ENCODE data around the gene COMT. TPM values are rescaled to one million over a fixed set of nuclear protein-coding genes. Genes with fewer than 3 reads are reported as not detected.

COMT gene
- total and polyA plus RNA-seq, 9 of the 15 experiments (the other 6 are each of a cell fraction or from before 2014, with no cell fraction given): 12.5 to 351 (median 155) TPM

DNA sequence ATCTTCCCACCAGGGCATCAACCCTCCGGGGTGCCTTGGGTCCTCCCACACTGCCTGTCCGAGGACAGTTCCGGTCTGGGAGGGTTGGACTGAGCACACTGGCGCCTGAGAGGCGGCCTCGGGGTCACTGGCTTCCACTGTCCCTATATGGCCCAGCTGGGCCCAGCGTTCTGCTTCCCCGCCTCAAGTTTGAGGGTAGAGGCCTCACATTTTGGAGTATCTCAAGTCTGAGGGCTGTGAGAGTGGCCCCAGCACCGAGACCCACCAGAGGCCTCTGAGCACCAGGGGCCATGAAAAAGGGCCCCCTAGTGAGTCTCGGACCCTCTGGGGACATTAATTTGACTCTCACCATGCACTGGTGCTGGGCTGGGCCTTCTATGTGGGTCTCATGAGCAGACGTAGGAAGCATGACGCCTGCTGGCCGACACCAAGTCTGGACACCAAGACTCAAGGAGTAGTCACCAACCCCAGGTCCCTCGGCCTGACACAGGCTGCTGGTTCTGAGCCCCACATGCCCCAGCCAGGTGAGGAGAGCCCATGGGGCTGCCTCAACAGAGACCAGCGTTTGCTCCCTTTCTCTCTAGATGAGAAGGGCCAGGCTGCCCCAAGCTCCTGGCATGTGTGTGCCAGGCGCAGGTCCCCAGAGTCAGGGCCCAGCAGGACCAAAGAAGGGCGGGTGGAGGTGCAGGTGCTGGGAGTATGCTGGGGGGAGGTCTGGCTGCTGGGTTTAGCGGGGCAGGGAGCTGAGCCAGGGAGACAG, 47.6 kb downstream of the COMT start (continued):
- TF ChIP-seq, protein P1, sequence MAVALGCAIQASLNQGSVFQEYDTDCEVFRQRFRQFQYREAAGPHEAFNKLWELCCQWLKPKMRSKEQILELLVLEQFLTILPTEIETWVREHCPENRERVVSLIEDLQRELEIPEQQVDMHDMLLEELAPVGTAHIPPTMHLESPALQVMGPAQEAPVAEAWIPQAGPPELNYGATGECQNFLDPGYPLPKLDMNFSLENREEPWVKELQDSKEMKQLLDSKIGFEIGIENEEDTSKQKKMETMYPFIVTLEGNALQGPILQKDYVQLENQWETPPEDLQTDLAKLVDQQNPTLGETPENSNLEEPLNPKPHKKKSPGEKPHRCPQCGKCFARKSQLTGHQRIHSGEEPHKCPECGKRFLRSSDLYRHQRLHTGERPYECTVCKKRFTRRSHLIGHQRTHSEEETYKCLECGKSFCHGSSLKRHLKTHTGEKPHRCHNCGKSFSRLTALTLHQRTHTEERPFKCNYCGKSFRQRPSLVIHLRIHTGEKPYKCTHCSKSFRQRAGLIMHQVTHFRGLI (CRISPR knock-in tag; IDR thresholded peaks at IDR 0.05): no peak
- no peak for TF ChIP-seq ZNF77 (CRISPR knock-in tag; IDR thresholded peaks at IDR 0.05)
- TF ChIP-seq, protein P2, sequence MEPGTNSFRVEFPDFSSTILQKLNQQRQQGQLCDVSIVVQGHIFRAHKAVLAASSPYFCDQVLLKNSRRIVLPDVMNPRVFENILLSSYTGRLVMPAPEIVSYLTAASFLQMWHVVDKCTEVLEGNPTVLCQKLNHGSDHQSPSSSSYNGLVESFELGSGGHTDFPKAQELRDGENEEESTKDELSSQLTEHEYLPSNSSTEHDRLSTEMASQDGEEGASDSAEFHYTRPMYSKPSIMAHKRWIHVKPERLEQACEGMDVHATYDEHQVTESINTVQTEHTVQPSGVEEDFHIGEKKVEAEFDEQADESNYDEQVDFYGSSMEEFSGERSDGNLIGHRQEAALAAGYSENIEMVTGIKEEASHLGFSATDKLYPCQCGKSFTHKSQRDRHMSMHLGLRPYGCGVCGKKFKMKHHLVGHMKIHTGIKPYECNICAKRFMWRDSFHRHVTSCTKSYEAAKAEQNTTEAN (CRISPR knock-in tag; IDR thresholded peaks at IDR 0.05): no peak
- TF ChIP-seq MECOM (CRISPR knock-in tag; IDR thresholded peaks at IDR 0.05): no peak
- no peak for TF ChIP-seq PHB (CRISPR knock-in tag; IDR thresholded peaks at IDR 0.05)
- TF ChIP-seq POLR2B (IDR thresholded peaks at IDR 0.05; ENCODE audit: low read depth, partially characterized antibody): no peak
- no peak for TF ChIP-seq ZNF778 (CRISPR knock-in tag; IDR thresholded peaks at IDR 0.05)
- TF ChIP-seq POLR2A (conservative IDR thresholded peaks at IDR 0.05): no peak
- 0 out of 2 replicates have a peak, but pooled peaks have one; percentile 36 for TF ChIP-seq E2F3 (CRISPR knock-in tag; IDR thresholded peaks at IDR 0.05)
- TF ChIP-seq FUS (optimal IDR thresholded peaks at IDR 0.05; ENCODE audit: low read depth, low read length): no peak
- TF ChIP-seq XRCC4 (IDR thresholded peaks at IDR 0.05; ENCODE audit: extremely low read depth, insufficient read depth, insufficient read length): no peak
- TF ChIP-seq, protein P3, sequence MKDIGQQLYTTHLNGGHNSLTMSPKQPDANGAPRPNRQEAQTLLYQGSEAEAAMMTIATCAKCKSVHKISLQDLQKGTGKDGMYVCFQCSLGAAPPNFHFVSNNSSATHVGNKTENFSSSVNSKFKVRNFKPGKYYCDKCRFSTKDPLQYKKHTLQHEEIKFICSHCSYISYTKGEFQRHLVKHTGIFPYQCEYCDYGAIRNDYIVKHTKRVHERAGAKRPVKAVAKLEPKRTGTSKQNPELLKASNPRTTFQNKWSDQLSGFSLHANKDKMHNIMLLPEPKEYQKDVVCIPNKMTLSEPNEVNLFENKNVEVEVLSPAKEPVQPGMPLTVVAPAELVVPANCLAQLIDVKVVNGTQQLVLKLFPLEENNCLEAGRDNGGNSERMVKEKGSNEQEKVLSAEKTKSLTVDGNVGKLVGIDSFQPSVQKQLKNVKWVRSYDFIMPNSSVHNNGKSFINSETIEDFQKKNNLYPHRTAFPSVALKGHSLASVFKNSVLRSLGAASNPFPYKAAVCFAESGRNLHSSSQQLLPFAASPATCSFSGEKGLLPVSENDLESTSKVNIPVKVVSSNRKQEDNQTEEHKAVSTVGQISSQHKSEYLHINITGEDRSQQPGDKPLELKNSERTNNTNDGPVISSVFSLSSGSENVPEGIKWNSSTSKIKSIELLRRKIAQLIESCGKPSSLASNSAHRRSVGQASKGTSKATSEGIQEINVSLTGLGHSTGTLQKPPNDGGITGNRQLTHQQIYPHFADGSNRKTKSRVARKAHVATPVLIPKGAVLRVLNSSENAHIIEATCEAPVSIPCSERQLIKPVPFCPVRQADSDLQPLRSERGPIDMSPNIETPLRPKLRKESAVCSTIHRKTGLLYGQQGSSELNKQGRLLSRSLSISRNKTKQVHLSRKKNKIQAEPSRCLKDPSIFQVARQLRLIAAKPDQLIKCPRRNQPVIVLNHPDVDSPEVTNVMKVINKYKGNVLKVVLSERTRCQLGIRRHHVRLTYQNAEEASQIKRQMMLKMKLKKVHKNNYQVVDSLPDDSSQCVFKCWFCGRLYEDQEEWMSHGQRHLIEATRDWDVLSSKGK (CRISPR knock-in tag; IDR thresholded peaks at IDR 0.05): no peak
- no peak for TF ChIP-seq CBFA2T2 (conservative IDR thresholded peaks at IDR 0.05)
- TF ChIP-seq PHF21A (IDR thresholded peaks at IDR 0.05; ENCODE audit: borderline replicate concordance, low read depth): no peak
- TF ChIP-seq SMC3 (conservative IDR thresholded peaks at IDR 0.05; ENCODE audit: insufficient read depth, low read depth, low read length): no peak
- no peak for TF ChIP-seq STAT5B (CRISPR knock-in tag; IDR thresholded peaks at IDR 0.05)
- no peak; the same call in 1 of the 2 replicates for TF ChIP-seq NBN (IDR thresholded peaks at IDR 0.05; ENCODE audit: low read depth)
- peak; percentile 63; the same call in 1 of the 2 replicates for TF ChIP-seq PYGO2 (tag; IDR thresholded peaks at IDR 0.05)
- no peak for TF ChIP-seq CC2D1A (IDR thresholded peaks at IDR 0.05)
- TF ChIP-seq ZNF431 (CRISPR knock-in tag; IDR thresholded peaks at IDR 0.05): no peak
- TF ChIP-seq, protein P4, sequence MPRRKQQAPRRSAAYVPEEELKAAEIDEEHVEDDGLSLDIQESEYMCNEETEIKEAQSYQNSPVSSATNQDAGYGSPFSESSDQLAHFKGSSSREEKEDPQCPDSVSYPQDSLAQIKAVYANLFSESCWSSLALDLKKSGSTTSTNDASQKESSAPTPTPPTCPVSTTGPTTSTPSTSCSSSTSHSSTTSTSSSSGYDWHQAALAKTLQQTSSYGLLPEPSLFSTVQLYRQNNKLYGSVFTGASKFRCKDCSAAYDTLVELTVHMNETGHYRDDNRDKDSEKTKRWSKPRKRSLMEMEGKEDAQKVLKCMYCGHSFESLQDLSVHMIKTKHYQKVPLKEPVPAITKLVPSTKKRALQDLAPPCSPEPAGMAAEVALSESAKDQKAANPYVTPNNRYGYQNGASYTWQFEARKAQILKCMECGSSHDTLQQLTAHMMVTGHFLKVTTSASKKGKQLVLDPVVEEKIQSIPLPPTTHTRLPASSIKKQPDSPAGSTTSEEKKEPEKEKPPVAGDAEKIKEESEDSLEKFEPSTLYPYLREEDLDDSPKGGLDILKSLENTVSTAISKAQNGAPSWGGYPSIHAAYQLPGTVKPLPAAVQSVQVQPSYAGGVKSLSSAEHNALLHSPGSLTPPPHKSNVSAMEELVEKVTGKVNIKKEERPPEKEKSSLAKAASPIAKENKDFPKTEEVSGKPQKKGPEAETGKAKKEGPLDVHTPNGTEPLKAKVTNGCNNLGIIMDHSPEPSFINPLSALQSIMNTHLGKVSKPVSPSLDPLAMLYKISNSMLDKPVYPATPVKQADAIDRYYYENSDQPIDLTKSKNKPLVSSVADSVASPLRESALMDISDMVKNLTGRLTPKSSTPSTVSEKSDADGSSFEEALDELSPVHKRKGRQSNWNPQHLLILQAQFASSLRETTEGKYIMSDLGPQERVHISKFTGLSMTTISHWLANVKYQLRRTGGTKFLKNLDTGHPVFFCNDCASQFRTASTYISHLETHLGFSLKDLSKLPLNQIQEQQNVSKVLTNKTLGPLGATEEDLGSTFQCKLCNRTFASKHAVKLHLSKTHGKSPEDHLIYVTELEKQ (CRISPR knock-in tag; IDR thresholded peaks at IDR 0.05): no peak
